T-helper 1 cell treated with Interleukin-12 subunit alpha and Interleukin-12 subunit beta and Interleukin-4 antibody, amounts not matched to agents 30 μg/mL and 1 μg/mL, for 36 hours (primary cell): ENCODE measurements around the gene PRPF8.
A peak's percentile ranks its signal among the peaks of the same experiment; 100 is the strongest.
"Not testable (repeated sequence)": the region's sequence is repeated elsewhere in the genome, so short reads cannot be mapped to it uniquely, and the experiment has no call there.

Experiments
- H3K27ac Mint-ChIP-seq: one replicate; pipeline ENCODE4 v1.8.0; 2021; ENCODE audit warnings: mild to moderate bottlenecking, mixed read lengths
- H3K27me3 Mint-ChIP-seq: one replicate; pipeline ENCODE4 v1.8.0; 2021; ENCODE audit warnings: low read depth, mixed read lengths
- H3K36me3 Mint-ChIP-seq: one replicate; pipeline ENCODE4 v1.8.0; 2021; ENCODE audit warnings: low read depth, mixed read lengths
- H3K4me1 Mint-ChIP-seq: one replicate; pipeline ENCODE4 v1.8.0; 2021; ENCODE audit warnings: low read depth, mixed read lengths
- H3K4me3 Mint-ChIP-seq: one replicate; pipeline ENCODE4 v1.8.0; 2021; ENCODE audit warnings: mild to moderate bottlenecking, moderate library complexity, mixed read lengths
- H3K9me3 Mint-ChIP-seq: one replicate; pipeline ENCODE4 v1.8.0; 2021; ENCODE audit warnings: mixed read lengths

The PRPF8 gene

GRCh38 chr17:1686086-1686485 is 1.4 kb upstream of the PRPF8 start:
- H3K27ac Mint-ChIP-seq: no peak overlapping the region
- no peak overlapping the region for H3K4me3 Mint-ChIP-seq
- H3K36me3 Mint-ChIP-seq: peaks cover 31% of the 10 kb centered on the region
- H3K9me3 Mint-ChIP-seq: no peaks in the 10 kb centered on the region
- no peaks in the 10 kb centered on the region for H3K27me3 Mint-ChIP-seq
- peaks cover 20% of the 10 kb centered on the region for H3K4me1 Mint-ChIP-seq

GRCh38 chr17:1683459-1683858 is 1.2 kb downstream of the PRPF8 start:
- H3K27me3 Mint-ChIP-seq: no peaks in the 10 kb centered on the region
- H3K36me3 Mint-ChIP-seq: peaks cover 55% of the 10 kb centered on the region
- H3K27ac Mint-ChIP-seq: peak overlapping the region; percentile 94
- H3K9me3 Mint-ChIP-seq: no peaks in the 10 kb centered on the region
- H3K4me3 Mint-ChIP-seq: peak overlapping the region; percentile 99
- peaks cover 27% of the 10 kb centered on the region for H3K4me1 Mint-ChIP-seq

- Mint-ChIP-seq H3K4me1 (peaks cover 15% of the 10 kb centered on the region), H3K9me3 (no peaks in the 10 kb centered on the region), H3K36me3 (peaks cover 73% of the 10 kb centered on the region), H3K27me3 (no peaks in the 10 kb centered on the region), H3K27ac (no peak overlapping the region), H3K4me3 (no peak overlapping the region)
Observed at GRCh38 chr17:1676401-1676800, 8.3 kb downstream of the PRPF8 start.

GRCh38 chr17:1673041-1673785 is 11.5 kb downstream of the PRPF8 start:
- no peak overlapping the region for H3K27ac Mint-ChIP-seq
- H3K36me3 Mint-ChIP-seq: peaks cover 63% of the 10 kb centered on the region
- H3K4me3 Mint-ChIP-seq: no peak overlapping the region
- H3K4me1 Mint-ChIP-seq: peaks cover 17% of the 10 kb centered on the region
- no peaks in the 10 kb centered on the region for H3K27me3 Mint-ChIP-seq
- H3K9me3 Mint-ChIP-seq: no peaks in the 10 kb centered on the region

GRCh38 chr17:1663934-1664333 is 20.7 kb downstream of the PRPF8 start:
- not testable (repeated sequence) for H3K9me3 Mint-ChIP-seq, H3K4me1 Mint-ChIP-seq, H3K27me3 Mint-ChIP-seq, H3K27ac Mint-ChIP-seq, H3K4me3 Mint-ChIP-seq
- peaks cover 57% of the 10 kb centered on the region for H3K36me3 Mint-ChIP-seq

- Mint-ChIP-seq H3K9me3 (no peaks in the 10 kb centered on the region), H3K36me3 (peaks cover 64% of the 10 kb centered on the region), H3K4me3 (no peak overlapping the region), H3K4me1 (peaks cover 2% of the 10 kb centered on the region), H3K27ac (no peak overlapping the region), H3K27me3 (no peaks in the 10 kb centered on the region)
Observed at GRCh38 chr17:1661045-1661444, 23.6 kb downstream of the PRPF8 start.

GRCh38 chr17:1658100-1658499 is 26.6 kb downstream of the PRPF8 start:
- Mint-ChIP-seq H3K27ac (no peak overlapping the region), H3K4me3 (no peak overlapping the region), H3K4me1 (peaks cover 2% of the 10 kb centered on the region), H3K36me3 (peaks cover 72% of the 10 kb centered on the region), H3K9me3 (no peaks in the 10 kb centered on the region), H3K27me3 (no peaks in the 10 kb centered on the region)

- no peak overlapping the region for H3K27ac Mint-ChIP-seq
- H3K27me3 Mint-ChIP-seq: no peaks in the 10 kb centered on the region
- no peaks in the 10 kb centered on the region for H3K4me1 Mint-ChIP-seq
- H3K4me3 Mint-ChIP-seq: no peak overlapping the region
- H3K36me3 Mint-ChIP-seq: peaks cover 51% of the 10 kb centered on the region
- H3K9me3 Mint-ChIP-seq: no peaks in the 10 kb centered on the region
Observed at GRCh38 chr17:1653735-1654134, 30.9 kb downstream of the PRPF8 start.

GRCh38 chr17:1652794-1653193 is 31.9 kb downstream of the PRPF8 start:
- not testable (repeated sequence) for H3K9me3 Mint-ChIP-seq, H3K27ac Mint-ChIP-seq, H3K4me1 Mint-ChIP-seq, H3K4me3 Mint-ChIP-seq, H3K27me3 Mint-ChIP-seq
- peaks cover 41% of the 10 kb centered on the region for H3K36me3 Mint-ChIP-seq

- H3K27ac Mint-ChIP-seq: no peak overlapping the region
- no peak overlapping the region for H3K4me3 Mint-ChIP-seq
- H3K4me1 Mint-ChIP-seq: peaks cover 4% of the 10 kb centered on the region
- no peaks in the 10 kb centered on the region for H3K9me3 Mint-ChIP-seq
- peaks cover 35% of the 10 kb centered on the region for H3K36me3 Mint-ChIP-seq
- no peaks in the 10 kb centered on the region for H3K27me3 Mint-ChIP-seq
Observed at GRCh38 chr17:1651559-1651844, 33.2 kb downstream of the PRPF8 start.

GRCh38 chr17:1650731-1651558 is 33.7 kb downstream of the PRPF8 start:
- H3K27me3 Mint-ChIP-seq: no peaks in the 10 kb centered on the region
- H3K9me3 Mint-ChIP-seq: no peaks in the 10 kb centered on the region
- peaks cover 7% of the 10 kb centered on the region for H3K4me1 Mint-ChIP-seq
- peaks cover 31% of the 10 kb centered on the region for H3K36me3 Mint-ChIP-seq
- H3K4me3 Mint-ChIP-seq: peak overlapping the region; percentile 17
- H3K27ac Mint-ChIP-seq: no peak overlapping the region

- peaks cover 27% of the 10 kb centered on the region for H3K36me3 Mint-ChIP-seq
- peaks cover 15% of the 10 kb centered on the region for H3K4me1 Mint-ChIP-seq
- no peaks in the 10 kb centered on the region for H3K9me3 Mint-ChIP-seq
- no peaks in the 10 kb centered on the region for H3K27me3 Mint-ChIP-seq
- H3K27ac Mint-ChIP-seq: no peak within 1 kb of the TSS
- H3K4me3 Mint-ChIP-seq: peak within 1 kb of the TSS; percentile 64
Observed at GRCh38 chr17:1649844-1650501, 34.7 kb downstream of the PRPF8 start, which contains the start of gene RILP. RILP (minus strand) TSS chr17:1649866; CDS start chr17:1649804, 62 bp downstream.

- peak overlapping the region; percentile 61 for H3K4me3 Mint-ChIP-seq
- H3K27ac Mint-ChIP-seq: no peak overlapping the region
- H3K9me3 Mint-ChIP-seq: no peaks in the 10 kb centered on the region
- H3K27me3 Mint-ChIP-seq: no peaks in the 10 kb centered on the region
- peaks cover 25% of the 10 kb centered on the region for H3K36me3 Mint-ChIP-seq
- H3K4me1 Mint-ChIP-seq: peaks cover 21% of the 10 kb centered on the region
Observed at GRCh38 chr17:1648963-1649843, 35.5 kb downstream of the PRPF8 start.
